Heart right ventricle (tissue), 16 donors: ENCODE results near the gene GRAMD2B. TPM values are rescaled to one million over a fixed set of nuclear protein-coding genes. Genes with fewer than 3 reads are reported as not detected.

Experiments
- ATAC-seq, 8 donors: fragments of 200-7000 bp; cut with Tn5 transposase; one replicate each; pipeline ENCODE4 v1.9.1; 2020; ENCODE audit warnings: mild to moderate bottlenecking in 8 of 8, moderate library complexity in 8 of 8, moderate number of reproducible peaks in 1 of 8
- DNase-seq, 2 donors: peaks; one replicate each; pipeline ENCODE4 v3.0.0-alpha.2; 2020
- H3K27ac ChIP-seq, 10 donors: fragments of 200-600 bp; sonication (generic) in 2 of 10; one replicate each; pipeline versions ENCODE4 v1.5.0 to v1.8.0; 2020 to 2022; ENCODE audit warnings: mild to moderate bottlenecking in 3 of 10
- H3K27me3 ChIP-seq, 7 donors: fragments of 200-600 bp; one replicate each; pipeline ENCODE4 v1.8.0; 2021 to 2022; ENCODE audit warnings: mild to moderate bottlenecking in 2 of 7
- H3K36me3 ChIP-seq, 9 donors: fragments of 200-600 bp; sonication (generic) in 1 of 9; one replicate each; pipeline versions ENCODE4 v1.5.0 to v1.8.0; 2020 to 2022; ENCODE audit warnings: mild to moderate bottlenecking in 2 of 9
- H3K4me1 ChIP-seq, 9 donors: fragments of 200-600 bp; sonication (generic) in 1 of 9; one replicate each; pipeline versions ENCODE4 v1.5.0 to v1.8.0; 2020 to 2022; ENCODE audit warnings: mild to moderate bottlenecking in 4 of 9
- H3K4me3 ChIP-seq, 10 donors: fragments of 200-600 bp; sonication (generic) in 2 of 10; one replicate each; pipeline versions ENCODE4 v1.5.0 to v1.8.0; 2020 to 2022; ENCODE audit warnings: mild to moderate bottlenecking in 7 of 10, moderate library complexity in 2 of 10
- H3K9me3 ChIP-seq, 11 donors: fragments of 200-600 bp in 10 of 11; sonication (generic) in 2 of 11; one replicate each; pipeline versions ENCODE4 v1.5.0 to v1.8.0; 2013 to 2022; ENCODE audit warnings: mild to moderate bottlenecking in 2 of 11, control low read depth in 1 of 11, moderate library complexity in 1 of 11
- WGBS, 2 donors: extraction: QIAGEN DNeasy Blood & Tissue Kit; methylation state at CpG; one replicate each; pipeline ENCODE4 v1.1.7; 2013; ENCODE audit warnings: inconsistent platforms in 1 of 2; 5-methylcytosine and 5-hydroxymethylcytosine counted together
- intact Hi-C, 10 donors: fragments of 100-400 bp; cut with DNase I; formaldehyde crosslinking; loops; one replicate each; pipeline versions ENCODE4 v1.11.1 to v1.14.2; 2022
- polyA plus RNA-seq, 2 donors: library from polyadenylated mRNA; stranded (reverse); fragments of 200-250 nt; gene quantifications; one replicate each; pipeline ENCODE4 v1.2.3, GENCODE V29; 2013
- total RNA-seq, 10 donors: library from RNA; stranded (reverse); fragmentation: NEBNext Ultra II Directional in 3 of 10; extraction: Animal tissue kit (Norgen Biotek cat#: 25700) in 3 of 10; gene quantifications; one replicate each; pipeline versions ENCODE4 v1.2.1 to v1.2.4, GENCODE V29; 2021 to 2023
- TF ChIP-seq, protein P1 (sequence below), 9 donors: fragments of 200-600 bp; sonication (generic) in 2 of 9; IDR thresholded peaks; one replicate each; pipeline versions ENCODE4 v1.5.0 to v1.8.0; 2021 to 2022; ENCODE audit warnings: antibody characterized with exemption in 9 of 9, mild to moderate bottlenecking in 5 of 9, moderate library complexity in 1 of 9
- donor health status: Arrhythmogenic right ventricular cardiomyopathy.
- donor health status: ischemic (EF 13 %, LVEDD 7.1; RV severe dilation, severe dysfunction).
- donor health status: healthy with polysubstance abuse.
- donor health status: DM: no; HTN: yes; CAD: no.
- donor health status: DM: no; HTN: no; CAD: no.
- donor health status: ischemic (EF 25% LVEDD 6.9; RV normal size, moderate dysfunction).
- donor health status: ischemic (EF 25% LVEDD 5.7; RV mildly dilated, moderate dysfunction).
- donor health status: healthy.
- donor health status: DM: yes; HTN: yes; CAD: no.
- donor health status: Ischemic cardiomyopathy.
- donor health status: ischemic (EF 35%, LVEDD 5.7; RV mildly dilated, moderate dysfunction).
- donor health status: nonischemic (EF 11% LVEDD 7.7; RV severe dilation, severe dysfunction).
- donor health status: DM: yes; HTN: yes; CAD: no.
- donor health status: PGD.
- donor health status: ischemic (EF 29% LVEDD 5.4; RV normal size, mild dysfunction).
- donor health status: nonischemic (EF 23%, LVEDD 6.1; RV moderate dilation, normal function).

The GRAMD2B gene
- total and polyA plus RNA-seq, 12 donors = 10.7 to 47.3 (median 33.7) TPM

DNA sequence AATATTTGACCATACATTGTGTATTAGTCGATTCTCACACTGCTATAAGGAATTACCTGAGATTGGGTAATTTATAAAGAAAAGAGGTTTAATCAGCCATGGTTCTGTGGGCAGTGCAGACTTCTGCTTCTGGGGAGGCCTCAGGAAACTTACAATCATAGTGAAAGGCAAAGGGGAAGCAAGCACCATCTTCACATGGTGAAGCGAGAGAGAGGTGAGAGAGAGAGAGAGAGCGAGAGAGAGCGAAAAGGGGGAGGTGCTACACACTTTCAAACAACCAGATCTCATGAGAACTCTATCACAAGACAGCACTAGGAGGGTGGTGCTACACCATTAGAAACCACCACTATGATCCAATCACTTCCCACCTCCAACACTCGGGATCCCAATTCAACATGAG is 4.1 kb upstream of the GRAMD2B start:
- 94 to 97% methylated on average over 5 of the region's 5 CpGs for WGBS, 2 donors

DNA sequence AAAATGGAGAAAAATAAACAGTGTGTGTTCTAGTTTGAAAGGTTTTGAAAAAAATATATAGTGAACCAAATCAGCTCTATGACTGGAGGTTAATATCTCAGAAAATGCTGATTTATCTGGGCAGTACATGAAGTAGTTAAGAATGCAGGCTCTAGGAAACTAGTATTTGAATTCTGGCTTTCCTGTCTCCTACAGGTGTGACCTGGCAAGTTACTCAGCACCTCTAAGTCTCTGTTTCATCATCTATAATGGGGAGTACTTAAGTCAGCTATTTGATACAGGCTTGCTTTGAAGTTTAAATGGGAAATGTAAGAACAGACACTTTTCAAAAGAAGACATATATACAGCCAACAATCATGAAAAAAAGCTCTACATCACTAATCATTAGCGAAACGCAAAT is 5.2 kb downstream of the GRAMD2B start:
- no peaks in the 10 kb centered on the region for H3K9me3 ChIP-seq
- no peak for DNase-seq
- H3K4me3 ChIP-seq = no peak overlapping the region
- WGBS, 2 donors = 17 to 97% methylated on average over 2 of the region's 2 CpGs
- TF ChIP-seq, protein P1, sequence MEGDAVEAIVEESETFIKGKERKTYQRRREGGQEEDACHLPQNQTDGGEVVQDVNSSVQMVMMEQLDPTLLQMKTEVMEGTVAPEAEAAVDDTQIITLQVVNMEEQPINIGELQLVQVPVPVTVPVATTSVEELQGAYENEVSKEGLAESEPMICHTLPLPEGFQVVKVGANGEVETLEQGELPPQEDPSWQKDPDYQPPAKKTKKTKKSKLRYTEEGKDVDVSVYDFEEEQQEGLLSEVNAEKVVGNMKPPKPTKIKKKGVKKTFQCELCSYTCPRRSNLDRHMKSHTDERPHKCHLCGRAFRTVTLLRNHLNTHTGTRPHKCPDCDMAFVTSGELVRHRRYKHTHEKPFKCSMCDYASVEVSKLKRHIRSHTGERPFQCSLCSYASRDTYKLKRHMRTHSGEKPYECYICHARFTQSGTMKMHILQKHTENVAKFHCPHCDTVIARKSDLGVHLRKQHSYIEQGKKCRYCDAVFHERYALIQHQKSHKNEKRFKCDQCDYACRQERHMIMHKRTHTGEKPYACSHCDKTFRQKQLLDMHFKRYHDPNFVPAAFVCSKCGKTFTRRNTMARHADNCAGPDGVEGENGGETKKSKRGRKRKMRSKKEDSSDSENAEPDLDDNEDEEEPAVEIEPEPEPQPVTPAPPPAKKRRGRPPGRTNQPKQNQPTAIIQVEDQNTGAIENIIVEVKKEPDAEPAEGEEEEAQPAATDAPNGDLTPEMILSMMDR (IDR thresholded peaks at IDR 0.05) = no peak
- H3K27ac ChIP-seq = no peak overlapping the region
- H3K27me3 ChIP-seq = no peaks in the 10 kb centered on the region
- intact Hi-C loops = loop anchor here in 2 of 10 donors (10.0 kb wide), 2 partner anchors 54 to 64 kb away; no protein-coding TSS in a partner anchor
- peaks cover 0 to 42% (median 0%) of the 10 kb centered on the region in 9 donors for H3K36me3 ChIP-seq
- ATAC-seq = no peak
- peaks cover 0 to 38% (median 27%) of the 10 kb centered on the region in 9 donors for H3K4me1 ChIP-seq

More for the DNA sequence above, 4.1 kb upstream of the GRAMD2B start:
- no peaks in the 10 kb centered on the region for H3K27me3 ChIP-seq
- H3K4me3 ChIP-seq = no peak overlapping the region
- intact Hi-C loops = no loop called here
- no peaks in the 10 kb centered on the region for H3K36me3 ChIP-seq
- no peaks in the 10 kb centered on the region for H3K9me3 ChIP-seq
- TF ChIP-seq, protein P1 (IDR thresholded peaks at IDR 0.05) = no peak
- no peak for ATAC-seq
- no peak for DNase-seq
- no peak overlapping the region for H3K27ac ChIP-seq
- H3K4me1 ChIP-seq = peaks cover 10 to 43% (median 31%) of the 10 kb centered on the region in 9 donors

DNA sequence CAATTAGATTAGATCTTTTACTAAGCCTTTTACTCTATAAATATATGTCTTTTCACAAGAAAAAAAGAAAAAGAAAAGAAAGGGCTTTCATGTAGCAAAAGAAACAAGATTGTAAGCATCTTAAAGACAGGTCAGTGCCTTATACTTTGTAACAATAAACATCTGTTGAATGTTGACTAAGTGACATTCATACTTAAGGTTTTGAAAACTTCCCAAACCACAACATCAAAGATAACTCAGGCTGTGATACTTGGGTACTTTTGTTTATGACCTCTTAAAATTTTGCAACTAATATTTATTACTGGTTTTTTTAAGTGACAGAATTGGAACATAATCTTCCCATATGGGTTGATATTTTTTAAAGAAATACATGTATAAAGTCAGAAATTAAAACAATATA is 7.4 kb downstream of the GRAMD2B start:
- TF ChIP-seq, protein P1 (IDR thresholded peaks at IDR 0.05) = no peak
- no peak overlapping the region for H3K27ac ChIP-seq
- H3K9me3 ChIP-seq = no peaks in the 10 kb centered on the region
- intact Hi-C loops = loop anchor here in 1 of 10 donors (10.0 kb wide), 1 partner anchor 64 kb away; no protein-coding TSS in a partner anchor
- ATAC-seq (no peak), DNase-seq (no peak)
- H3K36me3 ChIP-seq = peaks cover 0 to 45% (median 0%) of the 10 kb centered on the region in 9 donors
- peaks cover 0 to 26% (median 15%) of the 10 kb centered on the region in 9 donors for H3K4me1 ChIP-seq
- H3K27me3 ChIP-seq = no peaks in the 10 kb centered on the region
- no peak overlapping the region for H3K4me3 ChIP-seq

DNA sequence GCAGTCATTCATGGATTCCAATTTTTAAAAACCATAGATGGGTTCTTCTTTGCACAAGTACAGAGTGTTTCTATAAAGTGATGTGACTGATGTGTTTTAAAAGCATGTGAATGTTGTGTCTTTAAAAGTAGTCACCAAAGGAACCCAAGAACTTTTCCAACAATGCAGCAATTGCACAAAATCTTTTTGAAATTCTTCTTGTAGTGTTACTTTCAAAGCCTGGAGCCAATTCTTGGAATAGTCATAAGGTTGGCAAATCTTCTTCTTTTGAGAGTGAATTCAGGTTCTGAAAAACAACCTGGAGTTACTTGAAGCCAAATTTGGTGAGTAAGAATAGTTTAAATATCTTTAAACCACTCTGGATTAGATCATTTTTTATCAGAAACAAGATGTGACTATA is 10.5 kb downstream of the GRAMD2B start:
- H3K4me1 ChIP-seq = peaks cover 0 to 15% (median 9%) of the 10 kb centered on the region in 9 donors
- no peak overlapping the region for H3K4me3 ChIP-seq
- intact Hi-C loops = loop anchor here in 1 of 10 donors (10.0 kb wide), 1 partner anchor 61 kb away; no protein-coding TSS in a partner anchor
- no peak for DNase-seq
- peaks cover 0 to 56% (median 5%) of the 10 kb centered on the region in 9 donors for H3K36me3 ChIP-seq
- no peaks in the 10 kb centered on the region for H3K9me3 ChIP-seq
- no peak overlapping the region for H3K27ac ChIP-seq
- TF ChIP-seq, protein P1 (IDR thresholded peaks at IDR 0.05) = no peak
- no peak for ATAC-seq
- H3K27me3 ChIP-seq = no peaks in the 10 kb centered on the region
